ENCODE measurements around the gene ARHGAP23.

Gene ARHGAP23

GRCh38 chr17:38459567-38459966 lies 31.3 kb downstream of the ARHGAP23 start:
- DNase-seq: no peak
- Histone ChIP-seq H4K20me1 (ENCODE audit: insufficient read depth, low read length) (peaks cover 73% of the 10 kb centered on the region), H3K4me3 (ENCODE audit: low read depth in 1 of 2, low read length in 2 of 2) (no peak overlapping the region), H2AFZ (ENCODE audit: low read depth, low read length) (no peak overlapping the region), H3K27me3 (ENCODE audit: insufficient read depth, low read length, poor library complexity) (no peaks in the 10 kb centered on the region), H3K4me2 (ENCODE audit: insufficient read depth, low read length) (no peak overlapping the region), H3K9me3 (ENCODE audit: insufficient read depth, low read length, severe bottlenecking) (no peaks in the 10 kb centered on the region), H3K36me3 (ENCODE audit: insufficient read depth, low read length) (peaks cover 69% of the 10 kb centered on the region), H3K27ac (ENCODE audit: low read length) (no peak overlapping the region), H3K79me2 (ENCODE audit: insufficient read depth, low read length) (peaks cover 53% of the 10 kb centered on the region), H3K4me1 (ENCODE audit: insufficient read depth, low read length) (peaks cover 16% of the 10 kb centered on the region), H3K9ac (ENCODE audit: low read depth, low read length) (no peak overlapping the region)
- TF ChIP-seq EZH2 (IDR thresholded peaks at IDR 0.05; ENCODE audit: borderline replicate concordance, low read depth, low read length, severe bottlenecking): no peak
- no peak for TF ChIP-seq CTCF (IDR thresholded peaks at IDR 0.05; ENCODE audit: borderline replicate concordance, extremely low read depth, low read length, poor library complexity, severe bottlenecking)
- ATAC-seq (ENCODE audit: insufficient read depth, low read depth): no peak

- H4K20me1 ChIP-seq (ENCODE audit: insufficient read depth, low read length): peaks cover 69% of the 10 kb centered on the region
- no peak overlapping the region for H3K4me2 ChIP-seq (ENCODE audit: insufficient read depth, low read length)
- ATAC-seq (ENCODE audit: insufficient read depth, low read depth) (no peak), DNase-seq (no peak)
- TF ChIP-seq EZH2 (IDR thresholded peaks at IDR 0.05; ENCODE audit: borderline replicate concordance, low read depth, low read length, severe bottlenecking): no peak
- H2AFZ ChIP-seq (ENCODE audit: low read depth, low read length): no peak overlapping the region
- no peak overlapping the region for H3K27ac ChIP-seq (ENCODE audit: low read length)
- no peak overlapping the region for H3K9ac ChIP-seq (ENCODE audit: low read depth, low read length)
- H3K36me3 ChIP-seq (ENCODE audit: insufficient read depth, low read length): peaks cover 75% of the 10 kb centered on the region
- H3K9me3 ChIP-seq (ENCODE audit: insufficient read depth, low read length, severe bottlenecking): no peaks in the 10 kb centered on the region
- peaks cover 10% of the 10 kb centered on the region for H3K4me1 ChIP-seq (ENCODE audit: insufficient read depth, low read length)
- H3K4me3 ChIP-seq (ENCODE audit: low read depth in 1 of 2, low read length in 2 of 2): no peak overlapping the region
- H3K27me3 ChIP-seq (ENCODE audit: insufficient read depth, low read length, poor library complexity): no peaks in the 10 kb centered on the region
- peaks cover 46% of the 10 kb centered on the region for H3K79me2 ChIP-seq (ENCODE audit: insufficient read depth, low read length)
These were observed 31.9 kb downstream of the ARHGAP23 start for GRCh38 chr17:38460082-38460715.

- ATAC-seq (ENCODE audit: insufficient read depth, low read depth) (peak; percentile 30; the same call in 1 of the 3 replicates), DNase-seq (no peak)
- Histone ChIP-seq H3K4me1 (ENCODE audit: insufficient read depth, low read length) (peaks cover 2% of the 10 kb centered on the region), H4K20me1 (ENCODE audit: insufficient read depth, low read length) (peaks cover 65% of the 10 kb centered on the region), H3K4me3 (ENCODE audit: low read depth in 1 of 2, low read length in 2 of 2) (no peak overlapping the region), H3K27me3 (ENCODE audit: insufficient read depth, low read length, poor library complexity) (no peaks in the 10 kb centered on the region), H3K4me2 (ENCODE audit: insufficient read depth, low read length) (no peak overlapping the region), H3K27ac (ENCODE audit: low read length) (no peak overlapping the region), H3K9ac (ENCODE audit: low read depth, low read length) (no peak overlapping the region), H3K36me3 (ENCODE audit: insufficient read depth, low read length) (peaks cover 83% of the 10 kb centered on the region), H2AFZ (ENCODE audit: low read depth, low read length) (no peak overlapping the region), H3K79me2 (ENCODE audit: insufficient read depth, low read length) (peaks cover 39% of the 10 kb centered on the region), H3K9me3 (ENCODE audit: insufficient read depth, low read length, severe bottlenecking) (no peaks in the 10 kb centered on the region)
- TF ChIP-seq EZH2 (IDR thresholded peaks at IDR 0.05; ENCODE audit: borderline replicate concordance, low read depth, low read length, severe bottlenecking) (no peak), CTCF (IDR thresholded peaks at IDR 0.05; ENCODE audit: borderline replicate concordance, extremely low read depth, low read length, poor library complexity, severe bottlenecking) (no peak)
These were observed 32.7 kb downstream of the ARHGAP23 start for GRCh38 chr17:38460716-38461630.

GRCh38 chr17:38461683-38462082 lies 33.4 kb downstream of the ARHGAP23 start:
- H3K9ac ChIP-seq (ENCODE audit: low read depth, low read length): no peak overlapping the region
- ATAC-seq (ENCODE audit: insufficient read depth, low read depth) (no peak), DNase-seq (no peak)
- peaks cover 32% of the 10 kb centered on the region for H3K79me2 ChIP-seq (ENCODE audit: insufficient read depth, low read length)
- no peaks in the 10 kb centered on the region for H3K9me3 ChIP-seq (ENCODE audit: insufficient read depth, low read length, severe bottlenecking)
- no peak overlapping the region for H3K27ac ChIP-seq (ENCODE audit: low read length)
- H3K36me3 ChIP-seq (ENCODE audit: insufficient read depth, low read length): peaks cover 90% of the 10 kb centered on the region
- no peak overlapping the region for H3K4me3 ChIP-seq (ENCODE audit: low read depth in 1 of 2, low read length in 2 of 2)
- H3K27me3 ChIP-seq (ENCODE audit: insufficient read depth, low read length, poor library complexity): no peaks in the 10 kb centered on the region
- no peak overlapping the region for H2AFZ ChIP-seq (ENCODE audit: low read depth, low read length)
- no peak overlapping the region for H3K4me2 ChIP-seq (ENCODE audit: insufficient read depth, low read length)
- H3K4me1 ChIP-seq (ENCODE audit: insufficient read depth, low read length): no peaks in the 10 kb centered on the region
- H4K20me1 ChIP-seq (ENCODE audit: insufficient read depth, low read length): peaks cover 58% of the 10 kb centered on the region
- TF ChIP-seq CTCF (IDR thresholded peaks at IDR 0.05; ENCODE audit: borderline replicate concordance, extremely low read depth, low read length, poor library complexity, severe bottlenecking): no peak
- TF ChIP-seq EZH2 (IDR thresholded peaks at IDR 0.05; ENCODE audit: borderline replicate concordance, low read depth, low read length, severe bottlenecking): no peak

All from DND-41 (cell line).